Natural killer cell (primary cell): Measurements from ENCODE around the gene SCAPER. TPM values are rescaled to one million over a fixed set of nuclear protein-coding genes. Genes with fewer than 3 reads are reported as not detected.
A peak's percentile ranks its signal among the peaks of the same experiment; 100 is the strongest.

Experiments
- ATAC-seq, 3 donors: fragments of 150-1000 bp in 2 of 3; fragments of 200-7000 bp in 1 of 3; cut with Tn5 transposase; 1 replicate in 1 of 3; 2 replicates in 2 of 3; pipeline ENCODE4 v1.10.0; 2021; ENCODE audit warnings: mild to moderate bottlenecking in 2 of 3, moderate library complexity in 2 of 3
- DNase-seq, 2 donors: peaks; one replicate each; pipeline versions ENCODE4 v3.0.0 to v3.0.0-alpha.2; 2013 to 2021; ENCODE audit warnings: mixed read lengths in 1 of 2
- H3K27ac ChIP-seq: one replicate; pipeline ENCODE4 v1.5.1; 2013; ENCODE audit warnings: mild to moderate bottlenecking, low read length
- H3K27me3 ChIP-seq: one replicate; pipeline ENCODE4 v1.6.1; 2013; ENCODE audit warnings: low read length; ENCODE audit not compliant: control insufficient read depth, insufficient read depth
- H3K36me3 ChIP-seq: one replicate; pipeline ENCODE4 v1.6.1; 2013; ENCODE audit warnings: low read length; ENCODE audit not compliant: control insufficient read depth, insufficient read depth
- H3K4me1 ChIP-seq: one replicate; pipeline ENCODE4 v1.6.1; 2013; ENCODE audit warnings: low read length; ENCODE audit not compliant: control insufficient read depth, insufficient read depth
- H3K4me3 ChIP-seq: one replicate; pipeline ENCODE4 v1.5.1; 2013; ENCODE audit warnings: low read length
- H3K9me3 ChIP-seq: one replicate; pipeline ENCODE4 v1.6.1; 2013; ENCODE audit warnings: low read length; ENCODE audit not compliant: control insufficient read depth, insufficient read depth
- H3K27ac Mint-ChIP-seq, 2 donors: one replicate each; pipeline ENCODE4 v1.8.0; 2022; ENCODE audit warnings: mild to moderate bottlenecking in 2 of 2, mixed read lengths in 2 of 2, moderate library complexity in 1 of 2
- H3K27me3 Mint-ChIP-seq, 2 donors: one replicate each; pipeline ENCODE4 v1.8.0; 2022; ENCODE audit warnings: low read depth in 2 of 2, mixed read lengths in 2 of 2
- H3K36me3 Mint-ChIP-seq: one replicate; pipeline ENCODE4 v1.8.0; 2022; ENCODE audit warnings: mixed read lengths
- H3K4me1 Mint-ChIP-seq, 2 donors: one replicate each; pipeline ENCODE4 v1.8.0; 2022; ENCODE audit warnings: mixed read lengths in 2 of 2
- H3K4me3 Mint-ChIP-seq: one replicate; pipeline ENCODE4 v1.8.0; 2022; ENCODE audit warnings: mild to moderate bottlenecking, moderate library complexity, mixed read lengths
- H3K9me3 Mint-ChIP-seq, 2 donors: one replicate each; pipeline ENCODE4 v1.8.0; 2022; ENCODE audit warnings: mixed read lengths in 2 of 2
- WGBS: methylation state at CpG from one replicate; pipeline ENCODE4 v1.1.7; 2013; ENCODE audit warnings: missing lambda C conversion rate; ENCODE audit not compliant: insufficient coverage; 5-methylcytosine and 5-hydroxymethylcytosine counted together
- intact Hi-C: fragments of 100-400 bp; cut with micrococcal nuclease; formaldehyde crosslinking; loops from one replicate; pipeline ENCODE4 v1.14.2; 2022
- total RNA-seq, 4 donors: library from RNA; stranded (reverse); fragments of 120-200 nt in 1 of 4; gene quantifications; one replicate each; pipeline versions ENCODE4 v1.2.3 to v1.2.4, GENCODE V29; 2013 to 2022
- TF ChIP-seq, protein P1 (sequence below): fragments of 200-600 bp; IDR thresholded peaks from one replicate; pipeline ENCODE4 v1.8.0; 2022; ENCODE audit warnings: antibody characterized with exemption

SCAPER gene
- total RNA-seq, 3 donors from 2014 or later (not counting 1 experiment from before 2014, with no cell fraction given): 48.1 to 53.6 (median 51.8) TPM

DNA sequence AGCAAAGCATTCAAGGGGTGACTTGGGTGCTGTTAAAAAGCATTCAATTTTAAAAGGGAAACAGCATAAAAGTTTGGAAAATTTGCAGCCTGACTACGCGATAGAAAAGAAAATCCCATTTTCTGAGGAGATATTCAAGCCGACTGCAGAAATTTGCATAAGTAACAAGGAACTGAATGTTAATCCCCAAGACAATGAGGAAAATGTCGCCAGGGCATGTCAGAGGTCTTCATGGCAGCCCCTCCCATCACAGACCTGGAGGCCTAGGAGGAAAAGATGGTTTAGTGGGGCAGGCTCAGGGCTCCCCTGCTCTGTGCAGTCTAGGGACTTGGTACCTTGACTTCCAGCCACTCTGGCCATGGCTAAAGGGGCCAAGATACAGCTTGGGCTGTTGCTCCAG, 475.5 kb downstream of the SCAPER start:
- Mint-ChIP-seq H3K9me3 (peaks cover 2 to 7% of the 10 kb centered on the region in 2 donors), H3K36me3 (peaks cover 23% of the 10 kb centered on the region), H3K27ac (no peak overlapping the region), H3K4me3 (no peak overlapping the region), H3K4me1 (no peaks in the 10 kb centered on the region), H3K27me3 (no peaks in the 10 kb centered on the region)
- H3K27me3 ChIP-seq: no peaks in the 10 kb centered on the region
- TF ChIP-seq, protein P1, sequence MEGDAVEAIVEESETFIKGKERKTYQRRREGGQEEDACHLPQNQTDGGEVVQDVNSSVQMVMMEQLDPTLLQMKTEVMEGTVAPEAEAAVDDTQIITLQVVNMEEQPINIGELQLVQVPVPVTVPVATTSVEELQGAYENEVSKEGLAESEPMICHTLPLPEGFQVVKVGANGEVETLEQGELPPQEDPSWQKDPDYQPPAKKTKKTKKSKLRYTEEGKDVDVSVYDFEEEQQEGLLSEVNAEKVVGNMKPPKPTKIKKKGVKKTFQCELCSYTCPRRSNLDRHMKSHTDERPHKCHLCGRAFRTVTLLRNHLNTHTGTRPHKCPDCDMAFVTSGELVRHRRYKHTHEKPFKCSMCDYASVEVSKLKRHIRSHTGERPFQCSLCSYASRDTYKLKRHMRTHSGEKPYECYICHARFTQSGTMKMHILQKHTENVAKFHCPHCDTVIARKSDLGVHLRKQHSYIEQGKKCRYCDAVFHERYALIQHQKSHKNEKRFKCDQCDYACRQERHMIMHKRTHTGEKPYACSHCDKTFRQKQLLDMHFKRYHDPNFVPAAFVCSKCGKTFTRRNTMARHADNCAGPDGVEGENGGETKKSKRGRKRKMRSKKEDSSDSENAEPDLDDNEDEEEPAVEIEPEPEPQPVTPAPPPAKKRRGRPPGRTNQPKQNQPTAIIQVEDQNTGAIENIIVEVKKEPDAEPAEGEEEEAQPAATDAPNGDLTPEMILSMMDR: no peak
- peaks cover 2% of the 10 kb centered on the region for H3K36me3 ChIP-seq
- no peaks in the 10 kb centered on the region for H3K9me3 ChIP-seq
- ATAC-seq: no peak
- no peak overlapping the region for H3K4me3 ChIP-seq
- H3K27ac ChIP-seq: no peak overlapping the region
- 95% methylated on average over 4 of the region's 4 CpGs for WGBS
- no peaks in the 10 kb centered on the region for H3K4me1 ChIP-seq
- intact Hi-C loops: no loop called here
- DNase-seq: no peak

DNA sequence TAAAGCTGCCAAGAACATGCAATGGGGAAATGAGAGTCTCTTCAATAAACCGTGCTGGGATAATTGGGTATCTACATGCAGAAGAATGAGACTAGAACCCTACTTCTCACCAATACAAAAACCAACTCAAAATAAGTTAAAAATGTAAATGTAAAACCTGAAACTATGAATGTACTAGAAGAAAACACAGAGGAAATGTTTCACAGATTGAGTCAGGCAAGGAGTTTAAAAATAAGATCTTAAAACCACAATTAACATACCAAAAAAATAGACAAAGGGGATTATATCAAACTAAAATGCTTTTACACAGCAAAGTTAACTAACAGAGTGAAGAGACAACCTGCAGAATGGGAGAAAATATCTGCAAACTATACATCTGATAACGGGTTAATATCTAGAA, 478.2 kb downstream of the SCAPER start:
- H3K36me3 Mint-ChIP-seq: peaks cover 23% of the 10 kb centered on the region
- no peak overlapping the region for H3K27ac ChIP-seq
- no peaks in the 10 kb centered on the region for H3K4me1 Mint-ChIP-seq
- H3K4me3 ChIP-seq: no peak overlapping the region
- no peaks in the 10 kb centered on the region for H3K36me3 ChIP-seq
- ATAC-seq: no peak
- WGBS: 100% methylated on average over 1 of the region's 2 CpGs
- no peaks in the 10 kb centered on the region for H3K27me3 Mint-ChIP-seq
- intact Hi-C loops: no loop called here
- no peaks in the 10 kb centered on the region for H3K9me3 ChIP-seq
- DNase-seq: no peak
- H3K4me3 Mint-ChIP-seq: no peak overlapping the region
- H3K9me3 Mint-ChIP-seq: peaks cover 2 to 9% of the 10 kb centered on the region in 2 donors
- no peak overlapping the region for H3K27ac Mint-ChIP-seq
- TF ChIP-seq, protein P1: no peak
- H3K27me3 ChIP-seq: no peaks in the 10 kb centered on the region
- H3K4me1 ChIP-seq: no peaks in the 10 kb centered on the region

DNA sequence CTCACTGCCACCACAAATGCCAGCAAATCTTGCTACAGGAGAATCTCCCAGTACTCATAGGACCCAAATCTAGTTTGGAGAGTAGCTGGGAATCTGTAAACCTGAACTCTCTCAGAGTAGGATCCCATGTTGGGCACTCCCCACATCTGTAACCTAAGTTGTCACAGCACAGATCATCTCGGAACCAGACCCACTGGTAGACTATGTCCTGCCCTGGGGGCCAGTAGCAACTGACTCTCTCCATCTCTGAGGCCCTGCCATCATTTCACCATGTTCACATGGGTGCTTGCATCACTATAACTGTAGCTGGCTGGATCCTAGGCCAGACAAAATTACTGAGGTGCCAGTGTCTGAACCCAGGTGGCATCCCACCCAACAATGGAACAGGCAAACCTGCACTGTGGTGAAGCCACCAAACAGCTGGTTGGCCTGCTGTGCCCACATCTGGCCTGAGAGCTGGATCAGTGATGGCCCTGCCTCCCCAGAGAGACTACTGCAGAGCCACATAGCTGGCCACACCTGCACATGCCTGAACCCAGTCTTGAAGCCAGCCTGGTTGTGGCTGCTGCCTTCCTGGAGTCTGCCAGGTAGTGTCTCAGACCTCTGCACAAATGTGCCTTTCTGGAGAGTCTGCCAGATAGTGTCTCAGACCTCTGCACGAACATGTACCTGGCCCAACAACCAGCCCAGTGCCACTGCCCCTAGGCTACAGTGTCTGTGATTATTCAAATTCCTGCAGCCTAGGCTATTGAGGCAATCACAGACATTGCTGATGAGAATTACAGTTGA, 486.6 kb downstream of the SCAPER start:
- peak in 1 of 3 donors; percentile 43 for ATAC-seq
- intact Hi-C loops: no loop called here
- no peaks in the 10 kb centered on the region for H3K36me3 Mint-ChIP-seq
- peaks cover 0 to 5% of the 10 kb centered on the region in 2 donors for H3K4me1 Mint-ChIP-seq
- no peaks in the 10 kb centered on the region for H3K9me3 ChIP-seq
- TF ChIP-seq, protein P1: no peak
- no peaks in the 10 kb centered on the region for H3K27me3 ChIP-seq
- H3K4me3 ChIP-seq: no peak overlapping the region
- H3K36me3 ChIP-seq: no peaks in the 10 kb centered on the region
- H3K27me3 Mint-ChIP-seq: no peaks in the 10 kb centered on the region
- H3K27ac ChIP-seq: no peak overlapping the region
- no peak for DNase-seq
- no peaks in the 10 kb centered on the region for H3K4me1 ChIP-seq
- H3K27ac Mint-ChIP-seq: no peak overlapping the region
- WGBS: 93% methylated on average over 2 of the region's 2 CpGs
- H3K4me3 Mint-ChIP-seq: no peak overlapping the region
- peaks cover 0 to 2% of the 10 kb centered on the region in 2 donors for H3K9me3 Mint-ChIP-seq

DNA sequence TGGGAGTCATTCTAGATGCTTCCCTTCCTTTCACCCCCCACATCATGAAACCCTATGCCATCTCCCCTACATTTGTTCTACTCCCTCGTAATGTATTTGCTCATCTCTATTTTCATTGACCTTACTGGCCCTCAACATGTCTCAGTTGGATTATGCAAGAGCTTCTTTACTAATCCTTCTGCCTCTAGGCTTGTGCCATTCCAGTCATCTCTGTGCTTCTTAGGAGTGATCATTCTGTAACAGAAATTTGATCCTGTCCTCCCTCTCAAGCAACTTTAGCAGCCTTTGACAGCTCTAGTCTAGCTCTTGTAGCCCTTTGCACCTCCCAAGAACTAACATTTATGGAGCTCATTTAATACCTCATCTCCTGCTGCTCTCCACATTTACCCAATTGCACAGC, 503.9 kb downstream of the SCAPER start:
- no peak overlapping the region for H3K27ac Mint-ChIP-seq

More for the DNA sequence above, 503.9 kb downstream of the SCAPER start:
- intact Hi-C loops: no loop called here
- H3K27me3 ChIP-seq: no peaks in the 10 kb centered on the region
- Mint-ChIP-seq H3K27me3 (no peaks in the 10 kb centered on the region), H3K4me1 (no peaks in the 10 kb centered on the region), H3K9me3 (no peaks in the 10 kb centered on the region), H3K4me3 (no peak overlapping the region), H3K36me3 (no peaks in the 10 kb centered on the region)
- TF ChIP-seq, protein P1: no peak
- ATAC-seq: no peak
- no peaks in the 10 kb centered on the region for H3K9me3 ChIP-seq
- WGBS: 84% methylated on average over 1 of the region's 1 CpG
- no peaks in the 10 kb centered on the region for H3K36me3 ChIP-seq
- H3K4me3 ChIP-seq: no peak overlapping the region
- no peaks in the 10 kb centered on the region for H3K4me1 ChIP-seq
- DNase-seq: no peak
- no peak overlapping the region for H3K27ac ChIP-seq
